ENCODE measurements around the gene NUDC. TPM values are rescaled to one million over a fixed set of nuclear protein-coding genes. Genes with fewer than 3 reads are reported as not detected.
"Not testable (repeated sequence)": the region's sequence is repeated elsewhere in the genome, so short reads cannot be mapped to it uniquely, and the experiment has no call there.

NUDC gene
- total RNA-seq, 1 donor from 2014 or later, result 70.8 TPM

- not testable (repeated sequence) for DNase-seq (ENCODE audit: low spot score)
Observed at GRCh38 chr1:26989403-26990109, 68.0 kb downstream of the NUDC start.

- no peak for DNase-seq (ENCODE audit: low spot score)
Observed at GRCh38 chr1:26991310-26992116, 70.0 kb downstream of the NUDC start.

DNA sequence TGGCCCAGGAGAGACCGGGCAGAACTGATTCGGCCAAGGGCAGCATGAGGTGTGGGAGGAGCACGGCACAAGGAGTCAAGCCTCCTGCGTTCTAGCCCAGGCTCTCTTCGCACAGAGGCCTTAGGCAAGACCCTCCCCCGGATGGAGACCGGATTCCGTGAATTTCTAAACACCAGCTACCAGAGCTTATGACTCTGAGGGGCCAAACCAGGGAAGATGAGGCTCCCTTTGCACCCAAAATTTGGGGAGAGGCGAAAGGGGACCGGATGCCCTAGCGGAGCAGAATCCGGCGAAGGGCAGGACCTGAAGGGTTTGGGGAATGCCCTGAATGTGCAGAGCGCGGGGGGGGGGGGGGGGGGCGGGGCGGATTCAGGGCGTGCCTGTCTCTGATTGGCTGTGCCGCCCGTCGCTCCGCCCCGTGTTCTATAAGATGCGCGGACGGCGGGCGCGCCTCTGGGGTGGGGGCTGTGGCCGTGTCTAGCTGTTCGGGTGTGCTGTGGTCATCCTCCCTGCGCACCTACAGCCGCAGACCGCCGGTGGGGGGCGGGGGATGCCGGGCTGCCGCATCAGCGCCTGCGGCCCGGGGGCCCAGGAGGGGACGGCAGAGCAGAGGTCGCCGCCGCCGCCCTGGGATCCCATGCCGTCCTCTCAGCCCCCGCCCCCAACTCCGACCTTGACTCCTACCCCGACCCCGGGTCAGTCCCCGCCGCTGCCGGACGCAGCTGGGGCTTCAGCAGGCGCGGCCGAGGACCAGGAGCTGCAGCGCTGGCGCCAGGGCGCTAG lies 71.9 kb downstream of the NUDC start, which contains the start of gene TRNP1:
Gene TRNP1 (plus strand): TSS at position 456 of the 783 bp plus-strand sequence. CDS start 95 bp downstream, at position 551.
- peak; percentile 85 for DNase-seq (ENCODE audit: low spot score)

DNA sequence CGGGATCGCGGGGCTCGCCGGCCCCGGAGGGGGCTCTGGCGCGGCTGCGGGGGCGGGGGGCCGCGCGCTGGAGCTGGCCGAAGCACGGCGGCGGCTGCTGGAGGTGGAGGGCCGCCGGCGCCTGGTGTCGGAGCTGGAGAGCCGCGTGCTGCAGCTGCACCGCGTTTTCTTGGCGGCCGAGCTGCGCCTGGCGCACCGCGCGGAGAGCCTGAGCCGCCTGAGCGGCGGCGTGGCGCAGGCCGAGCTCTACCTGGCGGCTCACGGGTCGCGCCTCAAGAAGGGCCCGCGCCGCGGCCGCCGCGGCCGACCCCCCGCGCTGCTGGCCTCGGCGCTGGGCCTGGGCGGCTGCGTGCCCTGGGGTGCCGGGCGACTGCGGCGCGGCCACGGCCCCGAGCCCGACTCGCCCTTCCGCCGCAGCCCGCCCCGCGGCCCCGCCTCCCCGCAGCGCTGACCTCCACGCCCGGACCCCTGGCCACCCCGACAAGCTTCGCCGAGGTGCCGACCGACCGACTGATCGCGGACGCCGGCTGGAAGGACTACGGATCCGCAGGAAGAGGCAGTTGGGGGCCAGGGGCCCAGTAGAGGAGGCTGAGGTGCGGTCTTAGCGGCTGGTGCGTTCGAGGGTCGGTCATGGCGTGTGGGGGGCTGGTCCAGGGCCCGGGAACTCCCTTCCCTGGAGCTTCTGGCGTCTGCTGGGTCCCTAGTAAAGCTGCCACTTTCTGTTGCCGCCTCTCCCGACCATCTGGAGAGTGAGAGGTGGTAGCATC lies 72.7 kb downstream of the NUDC start:
- no peak for DNase-seq (ENCODE audit: low spot score)

- DNase-seq (ENCODE audit: low spot score), result no peak
Observed at GRCh38 chr1:26994787-26995517, 73.4 kb downstream of the NUDC start.

- DNase-seq (ENCODE audit: low spot score), result no peak
Observed at GRCh38 chr1:26996024-26996423, 74.5 kb downstream of the NUDC start.

Other genes with a start within 250 kb of the NUDC start
- gene ARID1A, start 225.7 kb upstream of the NUDC start, total RNA-seq, result 83.6 TPM
- gene PIGV, start 133.8 kb upstream of the NUDC start, total RNA-seq, result 19.3 TPM
- gene ZDHHC18, start 95.1 kb upstream of the NUDC start, total RNA-seq, result 20.4 TPM
- 37.1 TPM for gene SFN, start 58.6 kb upstream of the NUDC start, total RNA-seq
- 31.5 TPM for gene GPN2, start 31.5 kb upstream of the NUDC start, total RNA-seq
- gene GPATCH3, start 21.3 kb upstream of the NUDC start, total RNA-seq, result 13.7 TPM
- 98.9 TPM for gene NR0B2, start 7.8 kb upstream of the NUDC start, total RNA-seq
- 20.8 TPM for gene KDF1, start 38.7 kb downstream of the NUDC start, total RNA-seq
- 296 TPM for gene TRNP1, start 71.9 kb downstream of the NUDC start, total RNA-seq
- gene TENT5B, start 91.1 kb downstream of the NUDC start, total RNA-seq, result 9.3 TPM
- gene SLC9A1, start 233.4 kb downstream of the NUDC start, total RNA-seq, result 170 TPM